Activated CD4-positive, alpha-beta T cell treated with anti-CD3 and anti-CD28 coated beads, Interleukin-2, Interleukin-4, amounts not matched to agents 100 ng/mL and 50 ng/mL, durations not matched to agents 16 hours and 8 hours (primary cell): ENCODE results near the gene PAX8.

Experiments used
- DNase-seq: peaks from one replicate; pipeline ENCODE4 v3.0.0-alpha.2; 2020; ENCODE audit warnings: low spot score

The PAX8 gene

DNA sequence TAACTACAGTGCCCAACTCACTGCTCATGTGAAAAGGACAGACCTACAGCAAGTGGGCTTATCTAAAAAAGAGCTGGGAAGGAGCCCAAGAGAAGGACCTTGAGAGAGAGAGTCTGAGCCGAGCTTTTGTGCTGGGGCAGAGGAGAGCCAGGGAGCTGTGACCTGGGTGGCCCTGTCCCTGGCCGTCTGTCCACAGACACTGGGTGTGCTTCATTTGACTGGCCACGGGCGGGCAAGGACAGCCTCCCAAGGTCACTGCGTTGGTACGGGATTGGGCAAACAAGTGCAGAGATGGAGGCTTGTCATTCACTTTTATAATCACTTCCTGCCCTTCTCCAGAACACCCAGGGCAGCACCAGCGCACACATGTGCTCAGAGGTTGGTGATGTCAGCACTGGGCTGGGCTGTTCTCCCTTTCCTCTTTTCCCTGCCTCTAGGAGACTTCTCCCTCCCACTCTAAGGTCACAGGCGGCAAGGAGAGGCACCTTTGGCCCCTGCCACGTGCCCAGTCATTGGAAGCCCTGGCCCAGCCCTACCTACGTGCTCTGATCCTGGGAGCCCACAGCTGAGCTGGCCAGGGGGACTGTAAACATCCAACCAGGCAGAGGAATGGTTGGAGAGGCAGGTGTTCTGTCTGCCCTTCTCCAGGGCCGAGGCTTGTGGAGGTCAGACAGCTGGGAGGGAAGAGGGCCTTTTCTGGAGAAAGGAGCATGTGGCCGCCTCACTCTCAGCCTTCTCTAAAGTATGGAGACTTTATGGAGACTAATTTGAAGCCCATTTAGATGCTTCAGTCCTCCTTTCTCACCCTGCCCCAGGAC, 111.4 kb downstream of the PAX8 start:
- DNase-seq, result peak; percentile 51

DNA sequence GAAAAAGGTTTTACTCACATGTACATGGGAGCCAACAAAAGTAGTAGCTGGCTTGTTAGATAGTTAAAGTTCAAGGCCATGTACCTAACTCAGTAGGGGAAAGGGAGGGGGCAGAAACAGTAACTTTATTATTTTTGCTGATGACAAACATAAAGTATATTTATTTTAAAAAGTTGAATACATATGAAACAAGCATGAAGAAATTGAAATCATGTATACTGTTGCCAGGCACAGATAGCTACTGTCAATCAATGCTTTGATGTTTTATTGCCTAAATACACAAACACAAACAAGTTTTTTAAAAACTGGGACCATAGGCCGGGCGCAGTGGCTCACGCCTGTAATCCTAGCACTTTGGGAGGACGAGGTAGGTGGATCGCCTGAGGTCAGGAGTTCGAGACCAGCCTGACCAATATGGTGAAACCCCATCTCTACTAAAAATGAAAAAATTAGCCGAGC, 112.5 kb downstream of the PAX8 start:
- no peak for DNase-seq
